Activated CD4-positive, alpha-beta T cell treated with anti-CD3 and anti-CD28 coated beads for 24 hours (primary cell): Measurements from ENCODE around the gene CYP51A1.
"Not testable (repeated sequence)": the region's sequence is repeated elsewhere in the genome, so short reads cannot be mapped to it uniquely, and the experiment has no call there.

Experiments used
- DNase-seq, 2 donors: peaks; one replicate each; pipeline ENCODE4 v3.0.0-alpha.2; 2020; ENCODE audit warnings: low read depth in 2 of 2

CYP51A1 gene

DNA sequence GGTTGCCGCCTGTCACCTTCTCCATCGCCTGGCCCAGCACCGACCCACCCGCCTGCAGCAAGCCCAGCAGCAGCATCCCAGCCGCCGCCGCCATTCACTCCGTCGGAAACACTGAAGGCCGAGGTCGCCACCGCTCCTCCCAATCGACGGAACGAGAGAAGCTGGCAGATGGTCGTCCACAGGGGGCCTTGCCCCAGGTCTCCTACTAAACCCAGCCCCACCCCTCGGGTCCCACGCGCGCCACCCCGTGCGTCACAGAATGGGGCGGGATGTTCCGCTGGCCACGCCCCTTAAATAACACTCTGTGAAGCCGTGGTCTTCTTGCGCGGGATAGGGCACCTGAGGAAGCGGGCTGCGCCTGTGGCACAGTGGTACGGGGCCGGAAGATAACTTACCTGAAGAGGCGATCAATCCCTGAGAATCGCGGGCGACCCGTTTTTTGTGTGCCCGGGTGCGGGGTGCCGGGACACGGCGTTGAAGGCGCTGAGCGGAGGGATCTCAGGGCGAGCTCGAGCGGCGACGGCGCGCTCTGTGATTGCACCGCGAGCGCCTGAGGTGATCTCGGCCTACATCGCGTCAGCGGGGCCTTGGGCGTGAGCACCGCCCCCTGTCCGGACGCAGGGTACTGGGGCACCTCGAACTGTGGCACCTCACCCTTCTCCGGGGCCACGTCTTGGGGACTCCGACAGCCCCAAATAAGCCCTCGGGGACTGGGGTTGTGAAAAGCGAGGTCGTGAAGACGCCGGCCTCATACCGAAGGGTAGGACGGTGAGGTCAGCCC is at the start of gene CYP51A1:
Gene CYP51A1 (minus strand): TSS at position 207 of the 781 bp plus-strand sequence. CDS start 113 bp downstream, at position 94.
- DNase-seq = peak; percentile 85 to 87

GRCh38 chr7:92178928-92179924 is 44.9 kb upstream of the CYP51A1 start, which contains the start of gene LRRD1:
LRRD1 (minus strand) TSS chr7:92179142; CDS start chr7:92165202, 13,940 bp downstream.
- peak; percentile 85 to 91 for DNase-seq

- DNase-seq = no peak
Measured at GRCh38 chr7:92177362-92177761, 43.1 kb upstream of the CYP51A1 start.

DNA sequence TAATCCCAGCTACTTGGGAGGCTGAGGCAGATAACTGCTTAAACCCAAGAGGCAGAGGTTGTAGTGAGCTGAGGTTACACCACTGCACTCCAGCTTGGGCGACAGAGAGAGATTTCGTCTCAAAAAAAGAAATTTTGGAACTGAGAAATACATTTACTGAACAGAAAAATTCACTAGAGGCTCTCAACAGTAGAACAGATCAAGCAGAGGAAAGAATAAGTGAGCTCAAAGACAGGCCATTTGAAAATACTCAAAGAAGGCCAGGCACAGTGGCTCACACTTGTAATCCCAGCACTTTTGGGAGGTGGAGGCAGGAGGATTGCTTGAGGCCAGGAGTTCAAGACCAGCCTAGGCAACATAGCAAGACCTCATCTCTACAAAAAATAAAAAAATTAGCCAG is 35.3 kb upstream of the CYP51A1 start:
- not testable (repeated sequence) for DNase-seq

DNA sequence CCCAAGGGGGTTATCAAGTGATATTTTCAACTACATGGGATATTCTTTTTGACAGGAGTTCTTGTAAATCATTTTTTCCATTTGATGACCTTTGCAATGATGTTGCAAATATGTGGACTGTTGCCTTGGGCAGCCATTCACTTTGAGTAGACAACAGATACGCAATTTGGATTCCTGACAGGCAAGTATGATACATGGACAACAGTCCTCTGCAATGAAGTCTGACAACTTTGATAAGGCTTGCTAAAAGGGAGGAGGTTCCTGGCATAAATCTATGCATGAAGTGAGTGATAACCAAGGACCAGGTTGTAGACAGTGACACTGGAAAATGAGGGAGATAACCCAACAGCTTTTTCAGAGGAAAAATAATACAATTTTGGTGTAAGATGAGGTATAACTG is 27.0 kb upstream of the CYP51A1 start:
- DNase-seq = no peak

- no peak for DNase-seq
Measured at GRCh38 chr7:92158660-92159575, 24.6 kb upstream of the CYP51A1 start.

- DNase-seq = no peak
Measured at GRCh38 chr7:92156990-92157389, 22.7 kb upstream of the CYP51A1 start.

DNA sequence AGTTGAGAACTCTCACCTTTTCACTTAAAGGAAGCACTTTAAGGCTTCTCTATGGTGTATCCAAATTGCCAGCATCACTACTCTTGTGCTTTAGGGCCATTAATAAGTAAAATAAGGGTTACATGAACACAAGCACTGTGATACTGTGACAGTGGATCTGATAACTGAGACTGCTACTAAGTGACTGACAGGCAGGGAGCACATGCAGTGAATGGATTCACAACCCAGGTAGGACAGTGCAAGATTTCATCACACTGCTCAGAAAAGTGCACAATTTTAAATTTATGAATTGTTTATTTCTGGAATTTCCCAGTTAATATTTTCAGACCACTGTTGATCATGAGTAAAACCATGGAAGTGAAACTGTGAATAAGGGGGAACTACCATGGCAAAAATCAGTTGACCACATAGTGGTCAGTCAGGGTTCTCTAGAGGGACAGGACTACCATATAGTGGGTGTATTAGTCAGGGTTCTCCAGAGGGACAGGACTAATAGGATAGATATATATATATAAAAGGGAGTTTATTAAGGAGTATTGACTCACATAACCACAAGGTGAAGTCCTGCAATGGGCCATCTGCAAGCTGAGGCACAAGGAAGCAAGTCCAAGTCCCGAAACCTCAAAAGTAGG is 20.9 kb upstream of the CYP51A1 start:
- no peak for DNase-seq

GRCh38 chr7:92150450-92151017 is 16.3 kb upstream of the CYP51A1 start:
- no peak for DNase-seq

- DNase-seq = no peak
Measured at GRCh38 chr7:92149736-92150239, 15.5 kb upstream of the CYP51A1 start.

GRCh38 chr7:92143192-92143880 is 9.1 kb upstream of the CYP51A1 start:
- not testable (repeated sequence) for DNase-seq

DNA sequence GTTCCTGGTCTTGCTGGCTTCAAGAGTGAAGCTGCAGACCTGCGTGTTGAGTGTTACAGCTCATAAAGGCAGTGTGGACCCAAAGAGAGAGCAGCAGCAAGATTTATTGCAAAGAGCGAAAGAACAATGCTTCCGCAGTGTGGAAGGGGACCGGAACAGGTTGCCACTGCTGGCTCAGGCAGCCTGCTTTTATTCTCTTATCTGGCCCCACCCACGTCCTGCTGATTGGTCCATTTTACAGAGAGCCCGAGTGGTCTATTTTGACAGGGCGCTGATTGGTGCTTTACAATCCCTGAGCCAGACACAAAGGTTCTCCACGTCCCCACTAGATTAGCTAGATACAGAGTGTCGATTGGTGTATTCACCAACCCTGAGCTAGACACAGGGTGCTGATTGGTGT is 8.5 kb upstream of the CYP51A1 start:
- not testable (repeated sequence) for DNase-seq

GRCh38 chr7:92141161-92141560 is 6.9 kb upstream of the CYP51A1 start:
- no peak for DNase-seq

DNA sequence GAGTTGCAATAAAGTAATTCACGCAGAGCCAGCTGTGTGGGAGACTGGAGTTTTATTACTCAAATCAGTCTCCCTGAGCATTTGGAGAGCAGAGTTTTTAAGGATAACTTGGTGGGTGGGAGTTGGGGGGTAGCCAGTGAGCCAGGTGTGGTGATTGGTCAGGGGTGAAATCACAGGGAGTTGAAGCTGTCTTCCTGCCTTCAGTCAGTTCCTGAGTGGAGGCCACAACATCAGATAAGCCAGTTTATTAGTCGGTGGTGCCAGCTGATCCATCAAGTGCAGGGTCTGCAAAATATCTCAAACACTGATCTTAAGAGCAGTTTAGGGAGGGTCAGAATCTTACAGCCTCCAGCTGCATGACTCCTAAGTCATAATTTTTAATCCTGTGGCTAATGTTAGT is 3.3 kb upstream of the CYP51A1 start:
- DNase-seq = no peak

DNA sequence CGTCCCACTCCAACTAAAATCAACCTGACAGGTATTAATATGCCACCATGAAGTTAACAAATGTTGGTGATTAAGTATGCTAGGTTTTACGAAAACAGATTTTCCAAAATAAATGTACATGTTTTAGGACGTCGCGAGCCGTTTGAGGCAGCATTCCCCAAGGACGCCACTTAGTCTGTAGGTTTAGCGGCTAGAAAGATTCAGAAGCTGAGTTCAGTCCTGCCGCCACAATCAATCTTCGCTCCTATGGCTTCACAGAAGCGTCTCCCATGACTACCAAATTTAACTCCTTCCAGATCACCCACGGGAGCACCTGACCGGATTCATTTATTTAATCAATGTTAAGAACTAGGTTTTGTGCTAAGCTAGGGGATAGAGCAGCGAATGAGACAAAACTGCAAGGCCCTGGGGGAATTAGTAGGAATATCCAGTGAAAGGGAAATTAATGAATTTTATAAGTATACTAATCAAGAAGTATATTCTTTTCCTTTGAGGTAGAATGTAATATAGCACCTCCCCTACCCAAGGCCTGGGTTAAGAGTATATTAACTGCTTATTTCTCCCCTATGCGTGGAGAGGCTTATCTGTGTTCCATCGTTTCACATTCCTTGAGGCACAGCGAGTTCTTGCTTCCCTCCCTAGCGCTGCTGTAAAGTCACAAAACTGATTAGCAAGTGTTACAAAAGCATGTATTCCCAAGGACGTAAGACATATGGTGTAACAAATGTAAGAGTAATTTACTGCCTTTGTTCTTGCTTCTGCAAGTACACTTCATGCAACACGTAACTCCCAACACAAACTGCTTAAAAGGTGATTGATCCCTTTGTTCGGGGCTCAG is 994 bp upstream of the CYP51A1 start:
- no peak for DNase-seq

DNA sequence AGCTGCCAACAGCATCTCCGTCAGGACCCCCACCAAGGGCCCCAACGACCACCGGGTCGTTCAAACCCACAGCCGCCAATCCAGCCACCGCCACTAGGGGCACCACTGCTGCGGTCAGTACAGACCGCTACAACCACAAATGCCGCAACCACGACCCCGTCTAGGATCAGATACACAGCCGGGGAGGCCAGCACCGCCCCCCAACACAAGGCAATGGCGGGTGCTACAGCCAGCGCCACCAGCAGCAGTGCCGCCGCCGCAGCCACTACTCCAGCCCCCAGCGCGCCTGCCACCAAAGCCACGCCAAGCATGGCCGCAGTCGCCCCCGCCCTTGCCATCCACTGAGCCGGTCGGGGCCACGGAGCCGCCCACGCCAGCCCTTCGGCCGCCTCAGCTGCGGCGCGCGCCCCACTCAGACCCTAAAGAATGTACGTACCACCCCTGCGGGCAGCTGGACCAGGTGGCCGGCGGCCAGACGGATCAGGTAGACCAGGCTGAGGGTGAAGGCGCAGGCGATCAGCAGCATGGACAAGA is 473 bp downstream of the CYP51A1 start:
- peak; percentile 20 to 45 for DNase-seq

DNA sequence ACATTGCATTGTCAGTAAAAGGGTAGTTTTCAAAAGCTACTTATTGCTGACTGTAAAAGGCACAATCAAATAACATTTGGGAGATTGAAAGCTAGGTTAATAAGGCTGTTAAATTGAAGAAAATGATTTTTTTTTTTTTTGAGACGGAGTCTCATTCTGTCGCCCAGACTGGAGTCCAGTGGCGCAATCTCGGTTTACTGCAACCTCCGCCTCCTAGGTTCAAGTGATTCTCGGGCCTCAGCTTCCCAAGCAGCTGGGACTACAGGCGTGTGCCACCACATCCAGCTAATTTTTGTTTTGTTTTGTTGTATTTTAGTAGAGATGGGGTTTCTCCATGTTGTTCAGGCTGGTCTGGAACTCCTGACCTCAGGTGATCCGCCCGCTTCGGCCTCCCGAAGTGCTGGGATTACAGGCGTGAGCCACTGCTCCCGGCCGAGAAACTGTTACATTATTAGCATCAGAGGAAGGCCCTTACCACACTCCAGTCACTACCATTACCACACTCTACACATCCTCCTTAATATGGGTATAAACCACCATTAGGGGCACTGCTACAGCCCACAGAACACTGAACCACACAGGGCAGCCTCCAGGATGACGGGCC is 1.0 kb downstream of the CYP51A1 start:
- no peak for DNase-seq

DNA sequence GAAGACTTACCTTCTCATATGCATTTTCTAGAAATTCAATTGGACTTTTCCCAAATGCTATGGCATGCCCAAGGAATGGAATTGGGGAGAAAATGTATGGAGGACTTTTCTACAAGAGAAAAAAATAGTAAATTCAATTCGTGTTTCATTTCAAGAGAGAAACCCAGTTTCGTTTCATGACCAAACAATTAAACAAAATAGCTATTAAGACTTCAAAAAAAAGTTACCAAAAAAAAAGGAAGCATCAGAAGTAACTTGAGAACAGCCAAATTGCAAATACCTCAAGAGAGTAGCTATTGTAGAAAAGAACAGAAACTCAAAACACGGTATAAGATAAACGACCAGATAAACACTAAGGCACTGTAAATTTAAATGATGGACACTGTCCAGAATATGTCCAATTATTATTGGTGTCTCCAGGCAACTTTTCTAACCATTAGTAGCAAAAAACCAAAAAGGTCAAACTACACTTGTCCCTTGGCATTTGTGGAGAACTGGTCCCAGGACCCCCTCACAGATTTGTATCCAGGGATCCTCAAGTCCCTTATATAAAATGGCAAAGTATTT is 2.4 kb downstream of the CYP51A1 start:
- DNase-seq = no peak
